OCI-LY3 (cell line): Measurements from ENCODE around the gene STK33.

Experiments
- H2AFZ ChIP-seq: fragments of 200-600, 300-600 bp; shearing (Covaris generic); 2 replicates; pipeline ENCODE4 v1.6.0; 2014; ENCODE audit warnings: antibody characterized with exemption, low read depth, low read length
- H3K27ac ChIP-seq: fragments of 200-600, 300-600 bp; sonication (generic); 2 replicates; pipeline ENCODE4 v1.5.1; 2014; ENCODE audit warnings: mild to moderate bottlenecking, low read length, moderate library complexity, mixed read lengths
- H3K27me3 ChIP-seq: fragments of 200-600, 300-600 bp; sonication (generic); 2 replicates; pipeline ENCODE4 v1.6.1; 2014; ENCODE audit warnings: low read depth, low read length, mixed read lengths
- H3K36me3 ChIP-seq: fragments of 200-600, 300-600 bp; sonication (generic); replicated peaks from 2 replicates; pipeline ENCODE3; 2014; ENCODE audit warnings: low read depth, low read length, mixed read lengths
- H3K4me1 ChIP-seq: fragments of 300-600, 200-600 bp; sonication (generic); 2 replicates; pipeline ENCODE4 v1.6.1; 2014; ENCODE audit warnings: low read length, mixed read lengths
- H3K4me2 ChIP-seq: fragments of 200-600, 300-600 bp; sonication (generic); 2 replicates; pipeline ENCODE4 v1.6.1; 2014; ENCODE audit warnings: low read length, mixed read lengths
- H3K4me3 ChIP-seq: fragments of 300-600, 200-600 bp; sonication (generic); 2 replicates; pipeline ENCODE4 v1.5.1; 2014; ENCODE audit warnings: antibody characterized with exemption, mild to moderate bottlenecking, low read length, moderate library complexity
- H3K79me2 ChIP-seq: fragments of 300-600, 200-600 bp; shearing (Covaris generic); 2 replicates; pipeline ENCODE4 v1.6.1; 2014; ENCODE audit warnings: mild to moderate bottlenecking, low read length, mixed read lengths
- H3K9ac ChIP-seq: fragments of 300-600, 200-600 bp; shearing (Covaris generic); 2 replicates; pipeline ENCODE4 v1.6.0; 2014; ENCODE audit warnings: mild to moderate bottlenecking, low read length, moderate library complexity
- H3K9me3 ChIP-seq: fragments of 200-600, 300-600 bp; shearing (Covaris generic); 2 replicates; pipeline ENCODE4 v1.6.1; 2014; ENCODE audit warnings: low read length, mixed read lengths; ENCODE audit not compliant: insufficient read depth
- H4K20me1 ChIP-seq: fragments of 200-600, 300-600 bp; sonication (generic); 2 replicates; pipeline ENCODE4 v1.6.1; 2016; ENCODE audit warnings: low read length, mixed read lengths; ENCODE audit not compliant: insufficient read depth
- EZH2phosphoT487 ChIP-seq: fragments of 200-600 bp; shearing (Covaris generic); IDR thresholded peaks from 2 replicates; pipeline ENCODE4 v1.6.1; 2018; ENCODE audit warnings: antibody characterized with exemption, mixed run types, low read depth
- TF ChIP-seq, protein P1 (sequence below): fragments of 200-600, 300-600 bp; sonication (generic); IDR thresholded peaks from 2 replicates; pipeline ENCODE4 v1.5.1; 2014; ENCODE audit warnings: antibody characterized with exemption, low read length, low read depth

Gene STK33

DNA sequence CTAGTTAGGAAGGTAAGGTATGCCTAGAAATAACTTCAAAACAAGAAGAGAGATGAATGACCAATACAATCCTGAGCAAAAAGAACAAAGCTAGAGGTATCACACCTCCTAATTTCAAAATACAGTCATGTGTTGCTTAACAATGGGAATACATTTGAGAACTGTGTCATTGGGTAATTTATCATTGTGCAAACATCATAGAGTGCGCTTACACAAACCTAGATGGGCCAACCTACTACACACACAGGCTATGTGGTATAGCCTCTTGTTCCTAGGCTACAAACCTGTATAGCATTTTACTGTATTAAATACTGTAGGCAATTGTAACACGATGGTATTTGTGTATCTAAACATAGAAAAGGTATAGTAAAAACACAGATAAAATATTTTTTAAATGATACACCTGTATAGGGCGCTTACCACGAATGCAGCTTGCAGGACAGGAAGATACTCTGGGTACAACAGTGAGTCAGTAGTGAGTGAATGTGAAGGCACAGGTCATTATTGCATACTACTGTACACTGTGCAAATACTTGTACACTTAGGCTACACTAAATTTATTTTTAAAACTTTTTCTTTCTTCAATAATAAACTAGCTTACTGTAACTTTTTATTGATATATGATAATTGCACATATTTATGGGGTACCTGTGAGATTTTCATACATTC, 48.2 kb downstream of the STK33 start:
- no peaks in the 10 kb centered on the region for H3K27me3 ChIP-seq
- TF ChIP-seq EZH2phosphoT487: no peak
- TF ChIP-seq, protein P1, sequence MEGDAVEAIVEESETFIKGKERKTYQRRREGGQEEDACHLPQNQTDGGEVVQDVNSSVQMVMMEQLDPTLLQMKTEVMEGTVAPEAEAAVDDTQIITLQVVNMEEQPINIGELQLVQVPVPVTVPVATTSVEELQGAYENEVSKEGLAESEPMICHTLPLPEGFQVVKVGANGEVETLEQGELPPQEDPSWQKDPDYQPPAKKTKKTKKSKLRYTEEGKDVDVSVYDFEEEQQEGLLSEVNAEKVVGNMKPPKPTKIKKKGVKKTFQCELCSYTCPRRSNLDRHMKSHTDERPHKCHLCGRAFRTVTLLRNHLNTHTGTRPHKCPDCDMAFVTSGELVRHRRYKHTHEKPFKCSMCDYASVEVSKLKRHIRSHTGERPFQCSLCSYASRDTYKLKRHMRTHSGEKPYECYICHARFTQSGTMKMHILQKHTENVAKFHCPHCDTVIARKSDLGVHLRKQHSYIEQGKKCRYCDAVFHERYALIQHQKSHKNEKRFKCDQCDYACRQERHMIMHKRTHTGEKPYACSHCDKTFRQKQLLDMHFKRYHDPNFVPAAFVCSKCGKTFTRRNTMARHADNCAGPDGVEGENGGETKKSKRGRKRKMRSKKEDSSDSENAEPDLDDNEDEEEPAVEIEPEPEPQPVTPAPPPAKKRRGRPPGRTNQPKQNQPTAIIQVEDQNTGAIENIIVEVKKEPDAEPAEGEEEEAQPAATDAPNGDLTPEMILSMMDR: no peak

DNA sequence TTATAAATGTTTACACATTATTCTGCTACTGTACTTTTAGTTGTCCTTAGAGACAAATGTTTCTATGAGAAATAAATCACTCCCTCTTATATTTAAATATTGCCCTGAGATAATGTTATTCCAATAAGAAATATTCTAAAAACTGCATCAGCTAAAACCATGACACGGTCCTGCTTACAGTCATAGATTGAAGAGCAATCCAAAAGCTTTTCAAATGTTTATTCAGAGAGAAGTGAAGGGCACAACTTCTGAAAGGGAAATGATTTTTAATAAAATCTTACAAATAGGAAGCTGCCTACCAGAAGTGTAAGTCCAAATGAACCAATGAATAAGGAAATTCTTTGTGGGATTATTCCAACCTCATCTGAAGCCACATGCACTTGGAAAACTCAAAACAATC, 49.2 kb downstream of the STK33 start:
- no peak overlapping the region for H3K4me2 ChIP-seq
- no peak overlapping the region for H2AFZ ChIP-seq
- no peaks in the 10 kb centered on the region for H4K20me1 ChIP-seq
- no peaks in the 10 kb centered on the region for H3K79me2 ChIP-seq
- H3K4me1 ChIP-seq: no peaks in the 10 kb centered on the region
- H3K36me3 ChIP-seq: no peaks in the 10 kb centered on the region
- H3K4me3 ChIP-seq: no peak overlapping the region
- H3K9me3 ChIP-seq: no peaks in the 10 kb centered on the region
- H3K9ac ChIP-seq: no peak overlapping the region
- no peaks in the 10 kb centered on the region for H3K27me3 ChIP-seq
- TF ChIP-seq EZH2phosphoT487: no peak
- TF ChIP-seq, protein P1: no peak
- H3K27ac ChIP-seq: no peak overlapping the region

More for the DNA sequence above, 48.2 kb downstream of the STK33 start:
- H3K27ac ChIP-seq: no peak overlapping the region
- H3K9me3 ChIP-seq: no peaks in the 10 kb centered on the region
- no peak overlapping the region for H2AFZ ChIP-seq
- no peak overlapping the region for H3K9ac ChIP-seq
- no peaks in the 10 kb centered on the region for H3K4me1 ChIP-seq
- H3K4me2 ChIP-seq: no peak overlapping the region
- H3K79me2 ChIP-seq: no peaks in the 10 kb centered on the region
- no peak overlapping the region for H3K4me3 ChIP-seq
- no peaks in the 10 kb centered on the region for H3K36me3 ChIP-seq
- H4K20me1 ChIP-seq: no peaks in the 10 kb centered on the region

DNA sequence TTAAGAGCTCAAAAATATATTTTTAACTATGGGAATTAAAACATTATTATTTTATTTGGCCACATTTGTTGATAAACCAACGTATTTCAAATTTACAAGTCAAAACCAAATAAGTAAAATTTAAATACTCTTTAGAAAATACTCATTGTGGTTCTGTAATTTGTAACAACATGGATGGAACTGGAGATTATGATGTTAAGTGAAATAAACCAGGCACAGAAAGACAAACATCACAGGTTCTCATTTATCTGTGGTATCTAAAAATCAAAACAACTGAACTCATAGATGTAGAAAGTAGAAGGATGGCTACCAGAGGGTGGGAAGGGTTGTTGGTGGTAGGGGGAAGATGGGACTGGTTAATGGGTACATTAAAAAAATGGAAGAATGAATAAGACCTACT, 50.8 kb downstream of the STK33 start:
- Histone ChIP-seq H3K4me2 (no peak overlapping the region), H3K36me3 (no peaks in the 10 kb centered on the region), H3K4me1 (no peaks in the 10 kb centered on the region), H3K27ac (no peak overlapping the region), H3K27me3 (no peaks in the 10 kb centered on the region), H4K20me1 (no peaks in the 10 kb centered on the region), H2AFZ (no peak overlapping the region), H3K4me3 (no peak overlapping the region), H3K79me2 (no peaks in the 10 kb centered on the region), H3K9me3 (no peaks in the 10 kb centered on the region), H3K9ac (no peak overlapping the region)
- TF ChIP-seq, protein P1: no peak
- no peak for TF ChIP-seq EZH2phosphoT487

DNA sequence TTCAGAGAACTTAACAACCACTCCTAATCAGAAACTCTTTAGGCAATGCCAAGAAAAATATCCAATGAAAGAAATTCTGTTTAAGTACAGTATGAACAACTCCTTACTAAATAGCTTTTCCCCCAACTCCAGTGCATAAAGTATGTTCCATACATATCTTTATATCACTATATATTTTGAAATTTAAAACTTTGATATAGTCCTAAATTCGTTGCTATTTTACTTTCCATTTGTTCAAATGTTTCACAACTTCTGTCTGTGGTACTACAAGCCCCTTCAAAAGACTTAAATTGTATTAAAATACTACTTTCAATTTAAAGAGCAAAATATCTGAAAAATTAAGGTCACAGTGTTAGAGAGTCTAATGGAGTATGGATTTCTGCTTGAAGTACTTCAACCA, 52.6 kb downstream of the STK33 start:
- H3K27ac ChIP-seq: no peak overlapping the region
- H3K9me3 ChIP-seq: no peaks in the 10 kb centered on the region
- H3K4me1 ChIP-seq: no peaks in the 10 kb centered on the region
- TF ChIP-seq EZH2phosphoT487: no peak
- TF ChIP-seq, protein P1: no peak
- H3K27me3 ChIP-seq: no peaks in the 10 kb centered on the region
- H4K20me1 ChIP-seq: no peaks in the 10 kb centered on the region
- H3K4me2 ChIP-seq: no peak overlapping the region
- H2AFZ ChIP-seq: no peak overlapping the region
- no peaks in the 10 kb centered on the region for H3K79me2 ChIP-seq
- no peak overlapping the region for H3K9ac ChIP-seq
- no peak overlapping the region for H3K4me3 ChIP-seq
- no peaks in the 10 kb centered on the region for H3K36me3 ChIP-seq
